Tibial artery (tissue), 4 donors: ENCODE results near the gene CD96.

Experiments
- DNase-seq, 2 donors: peaks; one replicate each; pipeline ENCODE4 v3.0.0-alpha.2; 2019
- H3K27ac ChIP-seq, 2 donors: fragments of 200-600 bp; sonication (generic) in 1 of 2; 1 replicate in 1 of 2; 2 replicates in 1 of 2; pipeline ENCODE4 v1.5.1; 2018 to 2019; ENCODE audit warnings: mild to moderate bottlenecking in 1 of 2
- H3K27me3 ChIP-seq, 2 donors: fragments of 200-600 bp; sonication (generic) in 1 of 2; one replicate each; pipeline versions ENCODE4 v1.5.1 to v1.6.0; 2016 to 2019
- H3K36me3 ChIP-seq, 3 donors: fragments of 200-600 bp; sonication (generic) in 2 of 3; one replicate each; pipeline ENCODE4 v1.5.1; 2016 to 2019; ENCODE audit warnings: mild to moderate bottlenecking in 2 of 3
- H3K4me1 ChIP-seq, 4 donors: fragments of 200-600 bp; sonication (generic) in 2 of 4; 1 replicate in 3 of 4; 2 replicates in 1 of 4; pipeline ENCODE4 v1.5.1; 2016 to 2019
- H3K4me3 ChIP-seq, 2 donors: fragments of 200-600 bp; sonication (generic) in 1 of 2; 1 replicate in 1 of 2; 2 replicates in 1 of 2; pipeline ENCODE4 v1.5.1; 2018 to 2019; ENCODE audit warnings: mild to moderate bottlenecking in 2 of 2
- H3K9me3 ChIP-seq, 3 donors: fragments of 200-600 bp; sonication (generic) in 1 of 3; one replicate each; pipeline ENCODE4 v1.5.1; 2016 to 2019
- intact Hi-C: fragments of 100-400 bp; cut with DNase I; formaldehyde crosslinking; loops from one replicate; pipeline ENCODE4 v1.15.0; 2023; ENCODE audit warnings: low total_unique reads
- TF ChIP-seq, protein P1 (sequence below), 2 experiments: fragments of 200-600 bp in 1 of 2; fragments of 450-650 bp in 1 of 2; IDR thresholded peaks; one replicate each; pipeline ENCODE4 v1.5.1; 2017 to 2019; ENCODE audit warnings: antibody characterized with exemption in 2 of 2, mild to moderate bottlenecking in 1 of 2, moderate library complexity in 1 of 2

CD96 gene

DNA sequence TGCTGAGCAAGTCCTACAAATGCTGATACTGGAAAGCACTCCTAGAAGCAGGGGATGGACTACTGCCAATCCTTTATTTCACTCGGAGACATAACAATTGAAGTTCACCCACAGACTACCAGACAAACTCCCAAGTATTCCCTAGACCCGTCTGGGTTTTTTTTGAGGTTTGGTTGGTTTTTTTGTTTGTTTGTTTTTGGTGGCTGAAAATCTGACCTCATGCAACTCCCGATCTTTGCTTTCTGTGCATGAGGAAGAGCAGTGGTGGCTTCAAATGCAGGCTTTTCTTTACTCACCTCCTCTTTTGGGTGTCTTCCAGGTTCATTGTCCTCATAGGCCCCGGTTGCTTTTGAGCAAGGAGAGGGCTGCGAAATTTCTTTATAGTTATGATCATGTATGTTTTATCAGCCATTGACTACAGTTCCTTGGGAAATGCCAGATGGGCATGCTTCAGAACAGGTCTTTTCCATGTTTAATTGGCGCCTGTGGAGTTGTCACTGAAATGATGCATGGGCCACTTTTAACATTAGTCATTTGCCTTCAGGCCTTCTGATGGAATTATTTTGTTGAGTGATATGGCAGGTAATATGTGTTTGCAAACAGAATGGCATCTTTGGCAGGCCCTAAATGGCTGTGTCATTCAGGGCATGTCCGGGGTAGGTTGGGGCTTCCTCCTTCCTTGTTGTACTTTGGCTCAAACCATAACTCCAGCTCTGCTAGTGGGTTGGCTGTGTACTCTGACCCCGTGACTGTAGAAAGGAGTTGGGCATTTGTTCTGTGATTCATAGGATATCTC lies 134.4 kb downstream of the CD96 start:
- Histone ChIP-seq H3K4me1 (peaks cover 0 to 9% (median 3%) of the 10 kb centered on the region in 4 donors), H3K4me3 (no peak overlapping the region), H3K27ac (no peak overlapping the region), H3K27me3 (no peaks in the 10 kb centered on the region), H3K9me3 (no peaks in the 10 kb centered on the region), H3K36me3 (no peaks in the 10 kb centered on the region)
- no peak for DNase-seq
- TF ChIP-seq, protein P1, sequence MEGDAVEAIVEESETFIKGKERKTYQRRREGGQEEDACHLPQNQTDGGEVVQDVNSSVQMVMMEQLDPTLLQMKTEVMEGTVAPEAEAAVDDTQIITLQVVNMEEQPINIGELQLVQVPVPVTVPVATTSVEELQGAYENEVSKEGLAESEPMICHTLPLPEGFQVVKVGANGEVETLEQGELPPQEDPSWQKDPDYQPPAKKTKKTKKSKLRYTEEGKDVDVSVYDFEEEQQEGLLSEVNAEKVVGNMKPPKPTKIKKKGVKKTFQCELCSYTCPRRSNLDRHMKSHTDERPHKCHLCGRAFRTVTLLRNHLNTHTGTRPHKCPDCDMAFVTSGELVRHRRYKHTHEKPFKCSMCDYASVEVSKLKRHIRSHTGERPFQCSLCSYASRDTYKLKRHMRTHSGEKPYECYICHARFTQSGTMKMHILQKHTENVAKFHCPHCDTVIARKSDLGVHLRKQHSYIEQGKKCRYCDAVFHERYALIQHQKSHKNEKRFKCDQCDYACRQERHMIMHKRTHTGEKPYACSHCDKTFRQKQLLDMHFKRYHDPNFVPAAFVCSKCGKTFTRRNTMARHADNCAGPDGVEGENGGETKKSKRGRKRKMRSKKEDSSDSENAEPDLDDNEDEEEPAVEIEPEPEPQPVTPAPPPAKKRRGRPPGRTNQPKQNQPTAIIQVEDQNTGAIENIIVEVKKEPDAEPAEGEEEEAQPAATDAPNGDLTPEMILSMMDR (IDR thresholded peaks at IDR 0.05) = no peak
- intact Hi-C loops = no loop called here

DNA sequence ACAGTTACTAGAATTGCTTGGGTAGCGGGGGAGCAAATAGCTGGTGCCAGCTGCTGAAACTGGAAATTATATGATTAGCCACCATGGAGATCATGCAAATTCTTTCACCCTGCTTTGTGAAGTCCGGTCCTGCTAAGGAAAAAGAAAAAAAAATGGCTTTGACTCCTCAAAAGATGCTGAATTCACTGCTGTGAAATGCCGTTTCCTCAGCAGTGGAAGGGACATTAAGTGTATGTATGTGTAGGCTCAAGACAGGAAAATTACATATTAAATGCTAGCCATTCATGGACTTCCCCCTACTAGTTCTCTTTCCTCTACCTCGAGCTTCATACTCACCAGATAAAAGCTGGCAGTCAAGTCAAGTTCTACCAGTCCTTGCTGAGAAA lies 135.0 kb downstream of the CD96 start:
- DNase-seq = no peak
- intact Hi-C loops = no loop called here
- Histone ChIP-seq H3K9me3 (no peaks in the 10 kb centered on the region), H3K4me3 (no peak overlapping the region), H3K36me3 (no peaks in the 10 kb centered on the region), H3K27me3 (no peaks in the 10 kb centered on the region), H3K4me1 (peaks cover 0 to 9% (median 3%) of the 10 kb centered on the region in 4 donors), H3K27ac (no peak overlapping the region)
- TF ChIP-seq, protein P1 (IDR thresholded peaks at IDR 0.05) = no peak

DNA sequence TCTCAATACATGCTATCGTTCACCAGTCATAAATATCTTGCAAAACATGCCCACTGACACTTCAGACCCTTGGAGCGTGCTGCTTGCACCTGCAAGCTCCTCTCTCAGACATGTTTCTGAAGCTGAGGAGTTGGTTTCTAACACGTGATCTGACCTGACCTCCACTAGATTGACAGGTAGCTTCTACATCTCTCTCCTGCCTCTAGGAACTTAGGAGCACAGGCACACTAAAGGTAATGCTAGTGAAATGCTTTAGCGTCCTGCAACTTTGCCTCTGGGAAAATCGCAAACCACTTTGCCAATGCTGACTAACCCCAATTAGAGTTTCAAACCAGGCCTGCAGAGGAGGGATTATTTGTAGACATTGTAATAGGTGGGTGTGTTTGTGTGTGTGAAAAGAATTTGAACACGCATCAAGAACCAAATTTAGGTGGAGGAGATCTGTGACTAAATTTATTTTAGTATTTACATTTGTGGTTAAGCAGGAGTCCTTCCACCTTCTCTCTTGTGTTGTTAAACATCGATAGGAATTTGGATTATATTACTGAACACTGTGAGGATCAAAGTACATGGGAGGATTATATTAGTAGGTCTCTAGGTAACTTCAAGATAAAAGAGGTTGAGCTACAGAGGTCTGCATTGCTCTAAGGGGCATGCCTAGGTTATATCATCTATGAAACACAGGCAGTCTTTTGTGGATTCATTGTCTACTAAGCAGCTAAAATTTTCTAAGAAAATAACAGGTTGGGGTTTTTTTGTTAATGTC lies 139.8 kb downstream of the CD96 start:
- H3K4me3 ChIP-seq = no peak overlapping the region

DNA sequence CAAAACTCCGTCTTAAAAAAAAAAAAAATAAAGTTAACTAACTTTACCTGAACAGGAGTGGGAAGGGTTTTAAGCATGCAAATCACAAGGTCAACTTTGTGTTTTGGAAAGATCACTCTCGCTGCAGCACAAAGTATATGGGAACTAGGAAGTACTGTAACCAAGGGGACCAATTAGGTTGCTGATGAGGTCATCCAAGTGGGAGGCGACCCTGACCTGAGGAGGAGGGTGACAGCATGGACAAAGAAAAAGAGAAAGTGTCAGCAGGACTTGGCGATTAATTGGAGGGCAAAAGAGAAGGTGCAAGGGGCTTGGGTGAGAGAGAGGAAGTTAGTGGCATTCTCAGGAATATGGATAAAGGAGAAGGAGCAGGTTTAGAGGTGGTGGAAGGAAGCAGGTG lies 142.6 kb downstream of the CD96 start:
- no peaks in the 10 kb centered on the region for H3K4me1 ChIP-seq
- no peaks in the 10 kb centered on the region for H3K27me3 ChIP-seq
- no peaks in the 10 kb centered on the region for H3K9me3 ChIP-seq
- DNase-seq = no peak
- no peaks in the 10 kb centered on the region for H3K36me3 ChIP-seq
- intact Hi-C loops = no loop called here
- TF ChIP-seq, protein P1 (IDR thresholded peaks at IDR 0.05) = no peak
- no peak overlapping the region for H3K4me3 ChIP-seq
- no peak overlapping the region for H3K27ac ChIP-seq

More for the DNA sequence above, 139.8 kb downstream of the CD96 start:
- Histone ChIP-seq H3K27me3 (no peaks in the 10 kb centered on the region), H3K36me3 (no peaks in the 10 kb centered on the region), H3K27ac (no peak overlapping the region), H3K9me3 (no peaks in the 10 kb centered on the region), H3K4me1 (no peaks in the 10 kb centered on the region)
- DNase-seq = no peak
- intact Hi-C loops = no loop called here
- TF ChIP-seq, protein P1 (IDR thresholded peaks at IDR 0.05) = no peak

DNA sequence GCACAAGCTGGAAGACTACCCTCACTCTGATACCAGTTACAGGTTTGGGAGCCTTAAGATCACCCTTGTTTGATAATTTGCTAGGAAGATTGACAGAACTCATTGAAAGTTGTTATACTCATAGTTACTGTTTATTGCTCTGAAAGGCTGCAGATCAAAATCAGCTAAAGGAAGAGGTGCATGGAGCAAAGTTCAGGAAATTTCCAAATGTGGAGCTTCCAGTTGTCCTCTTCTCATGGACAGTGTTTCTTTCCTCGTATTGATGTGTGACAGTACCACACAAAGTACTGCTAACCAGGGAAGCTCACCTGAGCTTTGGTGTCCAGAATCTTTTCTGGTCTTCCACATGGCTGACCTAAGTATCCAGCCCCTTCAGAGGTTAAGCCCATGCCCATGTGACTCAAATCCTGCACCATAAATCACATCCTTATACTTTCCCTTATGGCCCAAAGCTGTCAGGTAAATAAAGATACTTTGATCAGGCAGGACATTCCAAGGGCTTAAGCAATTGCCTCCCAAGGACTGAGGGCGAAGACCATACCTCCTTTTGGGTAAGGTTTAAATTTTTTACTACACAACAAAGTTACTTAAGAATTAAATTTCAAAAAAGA lies 146.3 kb downstream of the CD96 start:
- H3K36me3 ChIP-seq = no peaks in the 10 kb centered on the region
- no peaks in the 10 kb centered on the region for H3K9me3 ChIP-seq
- H3K4me3 ChIP-seq = no peak overlapping the region
- H3K27me3 ChIP-seq = no peaks in the 10 kb centered on the region
- DNase-seq = no peak
- TF ChIP-seq, protein P1 (IDR thresholded peaks at IDR 0.05) = no peak
- intact Hi-C loops = no loop called here
- no peaks in the 10 kb centered on the region for H3K4me1 ChIP-seq
- H3K27ac ChIP-seq = no peak overlapping the region
